ENCODE results near the gene POU3F1.
A peak's percentile ranks its signal among the peaks of the same experiment; 100 is the strongest.
"Not testable (repeated sequence)": the region's sequence is repeated elsewhere in the genome, so short reads cannot be mapped to it uniquely, and the experiment has no call there.

The POU3F1 gene

GRCh38 chr1:38047603-38048141 is 1.1 kb upstream of the POU3F1 start:
- peak; percentile 78 for DNase-seq (ENCODE audit: low spot score)

GRCh38 chr1:38046884-38047602 is 450 bp upstream of the POU3F1 start:
- peak; percentile 95 for DNase-seq (ENCODE audit: low spot score)

GRCh38 chr1:38045401-38046332 is 926 bp downstream of the POU3F1 start:
- peak; percentile 74 for DNase-seq (ENCODE audit: low spot score)

GRCh38 chr1:38044221-38045215 is 2.1 kb downstream of the POU3F1 start:
- peak; percentile 60 for DNase-seq (ENCODE audit: low spot score)

- no peak for DNase-seq (ENCODE audit: low spot score)
These were observed 3.4 kb downstream of the POU3F1 start for GRCh38 chr1:38043036-38043747.

GRCh38 chr1:38041936-38042834 is 4.4 kb downstream of the POU3F1 start:
- DNase-seq (ENCODE audit: low spot score) = peak; percentile 64

GRCh38 chr1:38039331-38040088 is 7.1 kb downstream of the POU3F1 start:
- no peak for DNase-seq (ENCODE audit: low spot score)

GRCh38 chr1:38038861-38039260 is 7.7 kb downstream of the POU3F1 start:
- DNase-seq (ENCODE audit: low spot score) = no peak

- no peak for DNase-seq (ENCODE audit: low spot score)
These were observed 9.2 kb downstream of the POU3F1 start for GRCh38 chr1:38037221-38037939.

GRCh38 chr1:38034871-38035270 is 11.7 kb downstream of the POU3F1 start:
- no peak for DNase-seq (ENCODE audit: low spot score)

GRCh38 chr1:38032992-38033391 is 13.6 kb downstream of the POU3F1 start:
- DNase-seq (ENCODE audit: low spot score) = not testable (repeated sequence)

- no peak for DNase-seq (ENCODE audit: low spot score)
These were observed 15.1 kb downstream of the POU3F1 start for GRCh38 chr1:38031513-38031866.

- DNase-seq (ENCODE audit: low spot score) = no peak
These were observed 15.7 kb downstream of the POU3F1 start for GRCh38 chr1:38030596-38031512.

GRCh38 chr1:38029685-38030511 is 16.7 kb downstream of the POU3F1 start:
- peak; percentile 47 for DNase-seq (ENCODE audit: low spot score)

GRCh38 chr1:38029081-38029681 is 17.4 kb downstream of the POU3F1 start:
- DNase-seq (ENCODE audit: low spot score) = peak; percentile 74

- DNase-seq (ENCODE audit: low spot score) = no peak
These were observed 17.9 kb downstream of the POU3F1 start for GRCh38 chr1:38028671-38029070.
